Testis (tissue), 3 donors: Measurements from ENCODE around the gene EAPP. TPM values are rescaled to one million over a fixed set of nuclear protein-coding genes. Genes with fewer than 3 reads are reported as not detected.

ENCODE experiments used
- DNase-seq: peaks from one replicate; pipeline ENCODE4 v3.0.0-alpha.2; 2019
- H3K27ac ChIP-seq, 2 donors: fragments of 200-600 bp; sonication (generic); one replicate each; pipeline ENCODE4 v1.5.1; 2019
- H3K27me3 ChIP-seq: fragments of 200-600 bp; sonication (generic); one replicate; pipeline ENCODE4 v1.5.1; 2019
- H3K36me3 ChIP-seq: fragments of 200-600 bp; sonication (generic); one replicate; pipeline ENCODE4 v1.5.1; 2017; ENCODE audit warnings: low read depth; ENCODE audit errors: missing control alignments
- H3K4me1 ChIP-seq: fragments of 200-600 bp; sonication (generic); one replicate; pipeline ENCODE4 v1.5.1; 2019
- H3K4me3 ChIP-seq, 2 donors: fragments of 200-600 bp; sonication (generic); one replicate each; pipeline ENCODE4 v1.5.1; 2017 to 2019
- H3K9me3 ChIP-seq: fragments of 200-600 bp; sonication (generic); one replicate; pipeline ENCODE4 v1.5.1; 2017
- POLR2A ChIP-seq: fragments of 450-650 bp; IDR thresholded peaks from one replicate; pipeline ENCODE4 v1.6.1; 2017; ENCODE audit warnings: antibody characterized with exemption, mild to moderate bottlenecking, moderate library complexity
- WGBS, 2 donors: methylation state at CpG; one replicate each; pipeline ENCODE4 v1.1.5; 2018; 5-methylcytosine and 5-hydroxymethylcytosine counted together
- intact Hi-C: fragments of 100-400 bp; cut with DNase I; formaldehyde crosslinking; loops from one replicate; pipeline ENCODE4 v1.15.1; 2023; ENCODE audit warnings: low total_unique reads
- polyA plus RNA-seq: library from polyadenylated mRNA; stranded (reverse); fragments of 350-450 nt; fragmentation: Illumina TruSeq; extraction: RNeasy Lipid Tissue Mini Kit (QIAGEN cat#74804); gene quantifications from one replicate; pipeline ENCODE4 v1.2.3, GENCODE V29; 2014; ENCODE audit warnings: low read depth, low replicate concordance; ENCODE audit not compliant: insufficient read depth
- total RNA-seq, 2 donors: library from RNA; depleted of rRNA; stranded (reverse); fragments of >200 nt; gene quantifications; one replicate each; pipeline ENCODE4 v1.2.3, GENCODE V29; 2016
- TF ChIP-seq, protein P1 (sequence below), 3 experiments: fragments of 450-650 bp in 2 of 3; fragments of 200-600 bp in 1 of 3; sonication (generic) in 1 of 3; IDR thresholded peaks; one replicate each; pipeline ENCODE4 v1.5.1; 2016 to 2019; ENCODE audit warnings: antibody characterized with exemption in 3 of 3, mild to moderate bottlenecking in 2 of 3, moderate library complexity in 1 of 3

EAPP gene
- total and polyA plus RNA-seq, 3 donors from 2014 or later = 33.1 to 46.9 (median 38.0) TPM

DNA sequence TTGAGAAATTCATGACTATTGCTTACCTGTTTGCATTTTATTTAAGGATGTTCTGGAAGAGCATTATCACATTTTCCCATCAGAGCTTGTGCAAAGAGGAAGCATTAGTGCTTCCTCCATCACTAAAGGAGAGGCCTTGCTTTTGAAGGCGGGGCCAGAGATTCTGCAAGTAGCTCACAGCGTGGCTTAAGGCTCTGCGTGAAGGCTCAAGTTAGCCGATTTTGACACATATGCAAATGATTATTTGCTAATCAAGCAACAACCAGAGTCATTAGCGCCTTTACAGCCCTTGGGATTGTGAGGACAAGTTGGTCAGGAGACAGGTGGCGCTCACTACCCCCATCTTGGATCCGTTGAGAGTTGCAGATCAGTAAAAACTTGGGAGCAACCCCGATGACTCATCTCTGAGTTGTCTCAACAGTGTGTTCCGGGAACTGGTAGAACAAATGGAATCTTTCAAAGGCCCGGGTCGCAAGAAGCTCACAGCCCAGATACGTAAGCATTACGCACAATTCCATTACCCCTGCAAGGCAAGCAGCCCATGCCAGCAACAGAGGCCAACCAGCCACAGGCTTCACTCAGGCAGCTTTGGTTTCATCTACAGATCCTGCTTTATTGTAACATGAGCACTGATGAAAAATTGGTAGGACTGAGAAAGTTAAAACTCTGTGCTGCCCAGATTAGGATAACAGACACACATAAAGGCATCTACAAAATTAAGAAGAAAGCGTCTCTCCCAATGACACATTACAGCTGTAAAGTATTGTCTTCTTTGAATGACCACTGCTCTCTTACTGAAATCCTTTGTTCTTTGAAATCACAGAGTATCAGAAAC, 42.6 kb downstream of the EAPP start:
- H3K27ac ChIP-seq = peak overlapping the region in 1 of 2 donors; percentile 77
- peak; percentile 64 for DNase-seq
- no peak for TF ChIP-seq POLR2A
- TF ChIP-seq, protein P1, sequence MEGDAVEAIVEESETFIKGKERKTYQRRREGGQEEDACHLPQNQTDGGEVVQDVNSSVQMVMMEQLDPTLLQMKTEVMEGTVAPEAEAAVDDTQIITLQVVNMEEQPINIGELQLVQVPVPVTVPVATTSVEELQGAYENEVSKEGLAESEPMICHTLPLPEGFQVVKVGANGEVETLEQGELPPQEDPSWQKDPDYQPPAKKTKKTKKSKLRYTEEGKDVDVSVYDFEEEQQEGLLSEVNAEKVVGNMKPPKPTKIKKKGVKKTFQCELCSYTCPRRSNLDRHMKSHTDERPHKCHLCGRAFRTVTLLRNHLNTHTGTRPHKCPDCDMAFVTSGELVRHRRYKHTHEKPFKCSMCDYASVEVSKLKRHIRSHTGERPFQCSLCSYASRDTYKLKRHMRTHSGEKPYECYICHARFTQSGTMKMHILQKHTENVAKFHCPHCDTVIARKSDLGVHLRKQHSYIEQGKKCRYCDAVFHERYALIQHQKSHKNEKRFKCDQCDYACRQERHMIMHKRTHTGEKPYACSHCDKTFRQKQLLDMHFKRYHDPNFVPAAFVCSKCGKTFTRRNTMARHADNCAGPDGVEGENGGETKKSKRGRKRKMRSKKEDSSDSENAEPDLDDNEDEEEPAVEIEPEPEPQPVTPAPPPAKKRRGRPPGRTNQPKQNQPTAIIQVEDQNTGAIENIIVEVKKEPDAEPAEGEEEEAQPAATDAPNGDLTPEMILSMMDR (IDR thresholded peaks at IDR 0.05) = no peak
- H3K36me3 ChIP-seq = no peaks in the 10 kb centered on the region
- H3K4me1 ChIP-seq = peaks cover 3% of the 10 kb centered on the region
- no peaks in the 10 kb centered on the region for H3K9me3 ChIP-seq
- H3K4me3 ChIP-seq = no peak overlapping the region
- intact Hi-C loops = no loop called here
- WGBS, 2 donors = 52 to 65% methylated on average over 13 to 14 of the region's 14 CpGs
- no peaks in the 10 kb centered on the region for H3K27me3 ChIP-seq

DNA sequence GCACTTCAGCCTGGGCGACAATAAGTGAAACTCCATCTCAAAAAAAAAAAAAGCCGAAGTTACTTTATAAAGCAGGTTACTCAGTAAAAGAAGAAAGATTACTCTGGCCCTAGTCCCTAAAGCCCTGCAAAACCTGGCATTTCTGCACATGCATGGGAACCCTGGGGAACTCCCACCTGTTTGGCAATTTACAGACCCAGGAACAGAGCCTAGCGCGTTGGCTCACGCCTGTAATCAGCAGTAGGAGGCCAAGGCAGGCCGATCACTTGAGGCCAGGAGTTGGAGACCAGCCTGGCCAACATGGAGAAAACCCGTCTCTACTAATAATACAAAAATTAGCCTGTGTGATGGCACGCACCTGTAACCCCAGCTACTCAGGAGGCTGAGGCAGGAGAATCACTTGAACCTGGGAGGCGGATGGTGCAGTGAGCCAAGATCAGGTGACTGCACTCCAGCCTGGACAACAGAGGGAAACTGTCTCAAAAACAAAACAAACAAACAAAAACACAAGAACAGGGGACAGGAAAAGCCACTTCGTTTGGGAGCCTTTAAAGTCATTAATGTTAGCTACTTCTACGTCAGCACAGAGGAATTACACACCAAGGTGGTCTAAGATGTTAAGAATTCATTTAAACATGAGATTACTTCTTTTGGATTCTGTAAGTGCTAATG, 43.4 kb downstream of the EAPP start:
- intact Hi-C loops = no loop called here
- H3K9me3 ChIP-seq = no peaks in the 10 kb centered on the region
- H3K27me3 ChIP-seq = no peaks in the 10 kb centered on the region
- no peaks in the 10 kb centered on the region for H3K36me3 ChIP-seq
- H3K4me3 ChIP-seq = no peak overlapping the region
- peak; percentile 15 for DNase-seq
- TF ChIP-seq, protein P1 (IDR thresholded peaks at IDR 0.05) = no peak
- TF ChIP-seq POLR2A = no peak
- no peak overlapping the region for H3K27ac ChIP-seq
- 84 to 94% methylated on average over 11 of the region's 11 CpGs for WGBS, 2 donors
- peaks cover 3% of the 10 kb centered on the region for H3K4me1 ChIP-seq

DNA sequence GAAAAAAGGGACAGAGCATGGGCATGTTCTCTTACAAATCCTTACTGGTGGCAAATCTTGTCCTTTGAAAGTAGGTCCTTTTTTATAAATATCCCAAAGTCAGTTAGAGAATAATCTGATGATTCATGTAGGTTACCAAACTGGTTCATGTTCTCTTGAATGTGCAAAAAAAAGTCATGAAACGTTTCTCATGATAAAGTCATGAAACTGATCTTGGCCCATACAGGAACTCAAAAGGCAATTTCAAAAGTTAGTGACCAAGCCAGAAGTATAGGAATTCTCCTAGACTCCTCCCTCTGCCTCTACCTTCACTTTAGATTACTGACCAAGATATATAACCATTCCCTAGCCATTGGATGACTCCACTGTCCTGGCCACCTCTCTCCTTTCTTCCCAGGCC, 50.2 kb downstream of the EAPP start:
- intact Hi-C loops = no loop called here
- Histone ChIP-seq H3K27ac (no peak overlapping the region), H3K9me3 (no peaks in the 10 kb centered on the region), H3K4me1 (no peaks in the 10 kb centered on the region), H3K4me3 (no peak overlapping the region), H3K27me3 (no peaks in the 10 kb centered on the region), H3K36me3 (no peaks in the 10 kb centered on the region)
- no peak for TF ChIP-seq POLR2A
- TF ChIP-seq, protein P1 (IDR thresholded peaks at IDR 0.05) = no peak
- 50 to 57% methylated on average over 1 of the region's 1 CpG for WGBS, 2 donors
- no peak for DNase-seq

DNA sequence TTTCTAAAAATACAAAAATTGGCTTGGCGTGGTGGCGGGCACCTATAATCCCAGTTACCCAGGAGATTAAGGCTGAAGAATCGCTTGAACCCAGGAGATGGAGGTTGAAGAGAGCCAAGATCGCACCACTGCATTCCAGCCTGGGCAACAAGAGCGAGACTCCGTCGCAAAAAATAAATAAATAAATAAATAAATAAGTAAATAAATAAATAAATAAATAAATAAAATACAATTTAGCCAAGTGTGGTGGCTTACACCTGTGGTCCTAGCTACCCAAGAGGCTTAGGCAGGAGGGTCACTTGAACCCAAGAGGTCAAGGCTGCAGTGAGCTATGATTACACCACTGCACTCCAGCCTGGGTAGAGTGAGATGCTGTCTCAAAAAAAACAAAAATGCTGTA, 51.0 kb downstream of the EAPP start:
- no peak for DNase-seq
- H3K36me3 ChIP-seq = no peaks in the 10 kb centered on the region
- no peak overlapping the region for H3K27ac ChIP-seq
- H3K4me3 ChIP-seq = no peak overlapping the region
- 96 to 98% methylated on average over 7 of the region's 7 CpGs for WGBS, 2 donors
- no peaks in the 10 kb centered on the region for H3K4me1 ChIP-seq
- TF ChIP-seq, protein P1 (IDR thresholded peaks at IDR 0.05) = no peak
- TF ChIP-seq POLR2A = no peak
- H3K9me3 ChIP-seq = no peaks in the 10 kb centered on the region
- H3K27me3 ChIP-seq = no peaks in the 10 kb centered on the region
- intact Hi-C loops = no loop called here
